Hepatocyte (in vitro differentiated cells): ENCODE data around the gene TRPM3.

Source experiments
- CTCF ChIP-seq: fragments of 200-600 bp; sonication (generic); IDR thresholded peaks from 2 replicates; pipeline ENCODE4 v1.5.1; 2016; ENCODE audit warnings: antibody characterized with exemption, mild to moderate bottlenecking; ENCODE audit not compliant: poor library complexity
- EZH2 ChIP-seq: fragments of 200-600 bp; sonication (generic); IDR thresholded peaks from 2 replicates; pipeline ENCODE4 v1.6.1; 2016; ENCODE audit warnings: antibody characterized with exemption, mild to moderate bottlenecking, borderline replicate concordance
- EZH2phosphoT487 ChIP-seq: fragments of 200-600 bp; sonication (generic); IDR thresholded peaks from one replicate; pipeline ENCODE4 v1.6.1; 2018; ENCODE audit warnings: antibody characterized with exemption, mild to moderate bottlenecking, low read depth, moderate library complexity; ENCODE audit not compliant: unreplicated experiment, severe bottlenecking

GRCh38 chr9:71032779-71033178 lies 88.6 kb downstream of the TRPM3 start:
- TF ChIP-seq CTCF (no peak), EZH2 (no peak), EZH2phosphoT487 (no peak)
